GM12878 (cell line): ENCODE measurements around the gene ST6GALNAC3. TPM values are rescaled to one million over a fixed set of nuclear protein-coding genes. Genes with fewer than 3 reads are reported as not detected.
"Not testable (repeated sequence)": the region's sequence is repeated elsewhere in the genome, so short reads cannot be mapped to it uniquely, and the experiment has no call there.

Experiments used
- ATAC-seq: fragments of 200-7000 bp; cut with Tn5 transposase; 3 replicates; pipeline ENCODE4 v1.9.1; 2020; ENCODE audit warnings: mild to moderate bottlenecking, moderate library complexity
- BruUV-seq: library from RNA; stranded (reverse); fragments of 400-500 nt; replicated peaks from 2 replicates; lab custom pipeline; 2021; lab: Mats Ljungman, UMichigan
- CTCF ChIA-PET: fragments of 300-600 bp; sonication (Branson Sonifier 250); formaldehyde crosslinking; extraction: SDS; loops from one replicate; lab custom pipeline; 2021; ENCODE audit warnings: inconsistent platforms; lab: Yijun Ruan, JAX
- POLR2A ChIA-PET: fragments of 350-600 bp; formaldehyde crosslinking; extraction: SDS; loops from one replicate; lab custom pipeline; 2021; ENCODE audit warnings: inconsistent platforms; lab: Charles Lee
- RAD21 ChIA-PET: fragments of 300-600 bp; sonication (Branson Sonifier 250); formaldehyde crosslinking; loops from one replicate; lab custom pipeline; 2023; ENCODE audit warnings: antibody characterized with exemption; ENCODE audit not compliant: unreplicated experiment; lab: Charles Lee
- SMC1A ChIA-PET: fragments of 300-600 bp; sonication (Branson Sonifier 250); formaldehyde crosslinking; loops from one replicate; lab custom pipeline; 2023; ENCODE audit not compliant: unreplicated experiment, uncharacterized antibody; lab: Charles Lee
- DNase-seq: peaks from one replicate; pipeline ENCODE4 v3.0.0-alpha.2; 2011; ENCODE audit warnings: low read depth, low spot score
- FAIRE-seq: peaks from 3 replicates; lab custom pipeline; 2011; peaks lifted over from hg19 to GRCh38; lab: Jason Lieb, UNC
- H2AFZ ChIP-seq: 2 replicates; pipeline ENCODE4 v1.6.0; 2011; ENCODE audit warnings: low read depth, low read length, control low read depth; ENCODE audit not compliant: control insufficient read depth
- H3K27ac ChIP-seq: 2 replicates; pipeline ENCODE4 v1.5.1; 2011; ENCODE audit warnings: control low read depth; ENCODE audit not compliant: control insufficient read depth, insufficient read depth
- H3K27me3 ChIP-seq, 2 experiments: replicated peaks in 1 of 2; 2 replicates each; pipeline versions ENCODE4 v1.6.0 to v1.6.1; 2011; ENCODE audit warnings: low read length in 1 of 2; ENCODE audit not compliant: control insufficient read depth in 2 of 2, insufficient read depth in 2 of 2
- H3K36me3 ChIP-seq, 2 experiments: 2 replicates each; pipeline ENCODE4 v1.5.1; 2011; ENCODE audit warnings: low read length in 1 of 2; ENCODE audit not compliant: control insufficient read depth in 2 of 2, insufficient read depth in 2 of 2
- H3K4me1 ChIP-seq: 2 replicates; pipeline ENCODE4 v1.6.1; 2011; ENCODE audit warnings: mild to moderate bottlenecking, low read length, moderate library complexity, mixed read lengths; ENCODE audit not compliant: control insufficient read depth, insufficient read depth
- H3K4me2 ChIP-seq: 2 replicates; pipeline ENCODE4 v1.6.0; 2011; ENCODE audit warnings: control low read depth; ENCODE audit not compliant: control insufficient read depth, insufficient read depth
- H3K4me3 ChIP-seq: fragments of 200-600 bp; sonication (generic); 2 replicates; pipeline ENCODE4 v1.5.1; 2016
- H3K79me2 ChIP-seq: 2 replicates; pipeline ENCODE4 v1.6.0; 2011; ENCODE audit warnings: low read length; ENCODE audit not compliant: control insufficient read depth, insufficient read depth
- H3K9ac ChIP-seq: 2 replicates; pipeline ENCODE4 v1.8.0; 2011; ENCODE audit warnings: low read length, control low read depth, mixed read lengths; ENCODE audit not compliant: control insufficient read depth, insufficient read depth
- H3K9me3 ChIP-seq: replicated peaks from 3 replicates; pipeline ENCODE4 v1.5.1; 2011; ENCODE audit warnings: mild to moderate bottlenecking, low read length; ENCODE audit not compliant: control insufficient read depth, insufficient read depth
- H4K20me1 ChIP-seq: 2 replicates; pipeline ENCODE4 v1.6.0; 2011; ENCODE audit not compliant: control insufficient read depth, insufficient read depth
- CTCF ChIP-seq, 3 experiments: IDR thresholded peaks in 2 of 3; conservative IDR thresholded peaks in 1 of 3; 2 replicates each; pipeline ENCODE4 v1.5.1; 2011; ENCODE audit warnings: low read depth in 3 of 3, low read length in 3 of 3, mild to moderate bottlenecking in 3 of 3, control low read depth in 2 of 3, moderate library complexity in 2 of 3, inconsistent platforms in 1 of 3, mixed read lengths in 1 of 3; ENCODE audit not compliant: control insufficient read depth in 2 of 3, insufficient read depth in 1 of 3; ENCODE audit errors: extremely low read depth in 1 of 3
- E2F8 ChIP-seq: fragments of 450-650 bp; IDR thresholded peaks from 2 replicates; pipeline ENCODE4 v1.6.1; 2018; ENCODE audit warnings: mild to moderate bottlenecking, low read depth, moderate library complexity; ENCODE audit not compliant: partially characterized antibody
- SMAD1 ChIP-seq: fragments of 450-650 bp; IDR thresholded peaks from 2 replicates; pipeline ENCODE4 v1.6.1; 2018; ENCODE audit warnings: mild to moderate bottlenecking, low read depth; ENCODE audit not compliant: partially characterized antibody
- TARDBP ChIP-seq: IDR thresholded peaks from 2 replicates; pipeline ENCODE4 v1.6.1; 2016; ENCODE audit warnings: borderline replicate concordance
- TCF3 ChIP-seq: IDR thresholded peaks from 2 replicates; pipeline ENCODE4 v1.6.1; 2012; ENCODE audit warnings: low read depth, mild to moderate bottlenecking, low read length, borderline replicate concordance; ENCODE audit not compliant: insufficient read depth
- YY1 ChIP-seq: IDR thresholded peaks from 2 replicates; pipeline ENCODE4 v1.6.1; 2011; ENCODE audit warnings: low read depth, mild to moderate bottlenecking, low read length
- WGBS: methylation state at CpG from one replicate; pipeline ENCODE4 v1.1.6; 2016; ENCODE audit warnings: low lambda C conversion rate; ENCODE audit not compliant: insufficient replicate concordance, insufficient coverage; ENCODE audit errors: missing lambda C conversion rate; 5-methylcytosine and 5-hydroxymethylcytosine counted together
- in situ Hi-C: fragments of 300-500 bp; cut with MboI; formaldehyde crosslinking; loops from 9 replicates; pipeline ENCODE4 v1.14.3; 2018; ENCODE audit warnings: mixed read lengths
- intact Hi-C: fragments of 100-400 bp; cut with micrococcal nuclease; formaldehyde crosslinking; loops from one replicate; pipeline ENCODE4 v1.14.2; 2022; ENCODE audit not compliant: unreplicated experiment
- polyA plus RNA-seq, 11 experiments: library from polyadenylated mRNA; depleted of rRNA in 4 of 11; unstranded in 6 of 11; stranded (reverse) in 5 of 11; fragments of >200 nt; fragmentation: Nextera tagmentation in 4 of 11; fragmentation: Illumina TruSeq in 1 of 11; extraction: Ambion mirVana in 4 of 11; extraction: Trizol in 1 of 11; gene quantifications; 1 replicate in 1 of 11; 2 replicates in 10 of 11; pipeline versions ENCODE4 v1.2.1 to v1.2.3, GENCODE V29; 2011 to 2016; ENCODE audit warnings: inconsistent platforms in 2 of 11, missing spikeins in 2 of 11, low read depth in 1 of 11
- total RNA-seq, 4 experiments: library from RNA; depleted of rRNA in 3 of 4; stranded (reverse); fragments of >200 nt in 3 of 4; fragmentation: Illumina TruSeq in 1 of 4; extraction: Trizol in 1 of 4; gene quantifications; 2 replicates each; pipeline versions ENCODE4 v1.2.1 to v1.2.3, GENCODE V29; 2013 to 2021

Gene ST6GALNAC3
- total and polyA plus RNA-seq, 10 of the 15 experiments (the other 5 are each of a cell fraction or from before 2014, with no cell fraction given) = 0.04 to 0.68 (median 0.18) TPM; not detected in 3

- ATAC-seq, CTCF ChIA-PET, H3K9me3 ChIP-seq, H3K4me1 ChIP-seq, H3K27ac ChIP-seq, H3K36me3 ChIP-seq, FAIRE-seq, H3K9ac ChIP-seq, DNase-seq, H3K4me2 ChIP-seq, H3K27me3 ChIP-seq, H3K4me3 ChIP-seq, H2AFZ ChIP-seq, BruUV-seq, H4K20me1 ChIP-seq, in situ Hi-C loops, intact Hi-C loops, RAD21 ChIA-PET, H3K79me2 ChIP-seq, POLR2A ChIA-PET, SMC1A ChIA-PET: not testable (repeated sequence)
- 12% methylated on average over 5 of the region's 5 CpGs for WGBS
These were observed 578.3 kb downstream of the ST6GALNAC3 start for GRCh38 chr1:76652860-76653259.

GRCh38 chr1:76657623-76658022 lies 583.1 kb downstream of the ST6GALNAC3 start:
- Histone ChIP-seq H3K27ac (no peak overlapping the region), H3K79me2 (no peaks in the 10 kb centered on the region), H3K4me1 (no peaks in the 10 kb centered on the region), H3K9me3 (no peaks in the 10 kb centered on the region), H3K36me3 (no peaks in the 10 kb centered on the region), H3K9ac (no peak overlapping the region), H3K4me3 (no peak overlapping the region), H4K20me1 (no peaks in the 10 kb centered on the region), H2AFZ (no peak overlapping the region), H3K4me2 (no peak overlapping the region), H3K27me3 (no peaks in the 10 kb centered on the region)
- WGBS = 0% methylated on average over 2 of the region's 2 CpGs
- ChIA-PET SMC1A (interaction anchor here (1.2 kb wide), 2 partner anchors 12 to 464 kb away, joined by 3 read pairs; no protein-coding TSS in a partner anchor), CTCF (no interaction called here), RAD21 (no interaction called here), POLR2A (no interaction called here)
- FAIRE-seq = no peak
- no TSS peak for BruUV-seq
- no peak for ATAC-seq
- intact Hi-C loops = no loop called here
- TF ChIP-seq SMAD1 = no peak
- no peak for TF ChIP-seq YY1
- TF ChIP-seq CTCF (IDR thresholded peaks at IDR 0.05 in 2 of 3, conservative IDR thresholded peaks at IDR 0.05 in 1 of 3; ENCODE audit: control insufficient read depth in 2 of 3, extremely low read depth in 1 of 3, insufficient read depth in 1 of 3, low read depth in 3 of 3, low read length in 3 of 3) = no peak
- no peak for TF ChIP-seq TCF3
- no peak for TF ChIP-seq TARDBP
- no peak for TF ChIP-seq E2F8
- DNase-seq = no peak
- in situ Hi-C loops = no loop called here
